Uterus (tissue), 2 donors: ENCODE data around the gene FAM168A.

ENCODE experiments used
- POLR2A ChIP-seq, 2 donors: fragments of 450-650 bp; IDR thresholded peaks; one replicate each; pipeline ENCODE4 v1.6.1; 2016; ENCODE audit warnings: antibody characterized with exemption in 2 of 2, mild to moderate bottlenecking in 1 of 2, moderate library complexity in 1 of 2
- TF ChIP-seq, protein P1 (sequence below), 4 experiments: fragments of 200-600 bp in 2 of 4; fragments of 450-650 bp in 2 of 4; sonication (generic) in 2 of 4; IDR thresholded peaks; one replicate each; pipeline ENCODE4 v1.5.1; 2016 to 2019; ENCODE audit warnings: antibody characterized with exemption in 4 of 4, mild to moderate bottlenecking in 2 of 4, moderate library complexity in 1 of 4

DNA sequence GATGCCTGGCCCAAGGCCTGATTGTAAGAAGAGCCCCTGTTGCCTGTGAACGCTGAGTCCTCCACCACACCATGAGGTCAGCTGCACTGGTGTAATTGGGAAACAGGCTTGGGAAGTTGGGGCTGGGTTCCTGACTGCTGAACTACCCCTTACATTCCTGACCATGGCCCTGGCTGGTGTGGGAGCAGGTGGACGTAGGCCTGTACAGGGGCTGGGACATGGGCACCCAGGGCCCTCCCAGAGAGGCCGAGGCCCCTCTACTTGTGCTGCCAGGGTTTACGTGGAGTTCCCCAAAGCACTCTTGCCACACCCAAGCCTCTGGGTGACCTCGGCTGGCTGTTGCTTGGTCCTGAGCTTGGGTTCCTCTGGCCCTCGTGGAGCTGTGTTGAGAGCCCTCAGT, 216.3 kb downstream of the FAM168A start:
- no peak for TF ChIP-seq POLR2A (IDR thresholded peaks at IDR 0.05)
- TF ChIP-seq, protein P1, sequence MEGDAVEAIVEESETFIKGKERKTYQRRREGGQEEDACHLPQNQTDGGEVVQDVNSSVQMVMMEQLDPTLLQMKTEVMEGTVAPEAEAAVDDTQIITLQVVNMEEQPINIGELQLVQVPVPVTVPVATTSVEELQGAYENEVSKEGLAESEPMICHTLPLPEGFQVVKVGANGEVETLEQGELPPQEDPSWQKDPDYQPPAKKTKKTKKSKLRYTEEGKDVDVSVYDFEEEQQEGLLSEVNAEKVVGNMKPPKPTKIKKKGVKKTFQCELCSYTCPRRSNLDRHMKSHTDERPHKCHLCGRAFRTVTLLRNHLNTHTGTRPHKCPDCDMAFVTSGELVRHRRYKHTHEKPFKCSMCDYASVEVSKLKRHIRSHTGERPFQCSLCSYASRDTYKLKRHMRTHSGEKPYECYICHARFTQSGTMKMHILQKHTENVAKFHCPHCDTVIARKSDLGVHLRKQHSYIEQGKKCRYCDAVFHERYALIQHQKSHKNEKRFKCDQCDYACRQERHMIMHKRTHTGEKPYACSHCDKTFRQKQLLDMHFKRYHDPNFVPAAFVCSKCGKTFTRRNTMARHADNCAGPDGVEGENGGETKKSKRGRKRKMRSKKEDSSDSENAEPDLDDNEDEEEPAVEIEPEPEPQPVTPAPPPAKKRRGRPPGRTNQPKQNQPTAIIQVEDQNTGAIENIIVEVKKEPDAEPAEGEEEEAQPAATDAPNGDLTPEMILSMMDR (IDR thresholded peaks at IDR 0.05), result no peak
